PC-9 (cell line): Measurements from ENCODE around the gene SNX6.

Experiments used
- CTCF ChIP-seq: fragments of 200-600 bp; sonication (generic); conservative IDR thresholded peaks from 2 replicates; pipeline ENCODE4 v1.6.1; 2017; ENCODE audit warnings: mixed run types, antibody characterized with exemption, mild to moderate bottlenecking, moderate library complexity
- EZH2 ChIP-seq: fragments of 200-600 bp; sonication (generic); IDR thresholded peaks from 2 replicates; pipeline ENCODE4 v1.8.0; 2017; ENCODE audit warnings: antibody characterized with exemption, low read depth

DNA sequence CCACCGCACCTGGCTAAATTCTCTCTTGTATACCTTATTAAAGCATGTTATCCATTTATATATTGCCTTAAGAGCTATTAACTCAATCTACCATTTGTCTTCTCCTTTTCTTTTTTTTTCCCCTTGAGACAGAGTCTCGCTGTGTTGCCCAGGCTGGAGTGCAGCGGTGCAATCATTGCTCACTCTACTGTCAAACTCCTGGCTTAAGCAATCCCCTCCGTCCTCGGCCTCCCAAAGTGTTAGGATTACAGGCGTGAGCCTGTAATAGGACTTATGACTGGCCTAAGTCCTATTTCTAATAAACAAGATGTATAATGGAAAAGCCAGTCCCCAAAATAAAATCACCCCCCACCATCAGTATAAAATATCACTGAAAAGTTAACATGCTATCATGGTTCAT, 14.4 kb downstream of the SNX6 start:
- TF ChIP-seq CTCF (no peak), EZH2 (no peak)
